ENCODE data around the gene CRELD2.

CRELD2 gene

GRCh38 chr22:49882519-49883293 lies 35.7 kb upstream of the CRELD2 start:
- Histone ChIP-seq H3K9ac (ENCODE audit: low read length) (no peak overlapping the region), H2AFZ (ENCODE audit: low read length) (no peak overlapping the region), H3F3A (ENCODE audit: insufficient read depth, low read length) (no peaks in the 10 kb centered on the region), H3K79me2 (ENCODE audit: insufficient read depth, low read length) (peaks cover 17% of the 10 kb centered on the region), H3K27me3 (ENCODE audit: insufficient read depth, low read length) (no peaks in the 10 kb centered on the region), H3K4me1 (ENCODE audit: insufficient read depth, low read length, severe bottlenecking) (peaks cover 9% of the 10 kb centered on the region), H3K27ac (ENCODE audit: low read depth, low read length, poor library complexity, severe bottlenecking) (no peak overlapping the region), H3K9me3 (ENCODE audit: low read length) (peaks cover 6% of the 10 kb centered on the region; the same call in 1 of the 2 replicates), H3K4me3 (ENCODE audit: low read depth, low read length, poor library complexity, severe bottlenecking) (no peak overlapping the region), H4K20me1 (ENCODE audit: insufficient read depth, low read length) (no peaks in the 10 kb centered on the region), H3K9me2 (ENCODE audit: low read depth, low read length) (no peaks in the 10 kb centered on the region), H3K36me3 (ENCODE audit: insufficient read depth, low read length) (peaks cover 71% of the 10 kb centered on the region), H3K4me2 (ENCODE audit: low read length) (no peak overlapping the region)
- TF ChIP-seq EZH2 (IDR thresholded peaks at IDR 0.05; ENCODE audit: borderline replicate concordance, low read length) (no peak), CTCF (IDR thresholded peaks at IDR 0.05; ENCODE audit: low read length) (no peak)

- Histone ChIP-seq H3K4me3 (ENCODE audit: low read depth, low read length, poor library complexity, severe bottlenecking) (no peak overlapping the region), H3K27ac (ENCODE audit: low read depth, low read length, poor library complexity, severe bottlenecking) (no peak overlapping the region), H3K9ac (ENCODE audit: low read length) (no peak overlapping the region), H3K79me2 (ENCODE audit: insufficient read depth, low read length) (peaks cover 17% of the 10 kb centered on the region), H3K4me2 (ENCODE audit: low read length) (no peak overlapping the region), H3K27me3 (ENCODE audit: insufficient read depth, low read length) (no peaks in the 10 kb centered on the region), H3K36me3 (ENCODE audit: insufficient read depth, low read length) (peaks cover 71% of the 10 kb centered on the region), H3K9me2 (ENCODE audit: low read depth, low read length) (no peaks in the 10 kb centered on the region), H3K9me3 (ENCODE audit: low read length) (peaks cover 5% of the 10 kb centered on the region; the same call in 1 of the 2 replicates), H2AFZ (ENCODE audit: low read length) (no peak overlapping the region), H3F3A (ENCODE audit: insufficient read depth, low read length) (no peaks in the 10 kb centered on the region), H3K4me1 (ENCODE audit: insufficient read depth, low read length, severe bottlenecking) (peaks cover 9% of the 10 kb centered on the region), H4K20me1 (ENCODE audit: insufficient read depth, low read length) (no peaks in the 10 kb centered on the region)
- TF ChIP-seq EZH2 (IDR thresholded peaks at IDR 0.05; ENCODE audit: borderline replicate concordance, low read length) (no peak), CTCF (IDR thresholded peaks at IDR 0.05; ENCODE audit: low read length) (no peak)
Measured at GRCh38 chr22:49883294-49883640, 35.2 kb upstream of the CRELD2 start.

GRCh38 chr22:49884075-49884474 lies 34.4 kb upstream of the CRELD2 start:
- Histone ChIP-seq H3K4me1 (ENCODE audit: insufficient read depth, low read length, severe bottlenecking) (peaks cover 9% of the 10 kb centered on the region), H4K20me1 (ENCODE audit: insufficient read depth, low read length) (no peaks in the 10 kb centered on the region), H3K9ac (ENCODE audit: low read length) (no peak overlapping the region), H3K27ac (ENCODE audit: low read depth, low read length, poor library complexity, severe bottlenecking) (no peak overlapping the region), H3K4me3 (ENCODE audit: low read depth, low read length, poor library complexity, severe bottlenecking) (no peak overlapping the region), H3F3A (ENCODE audit: insufficient read depth, low read length) (no peaks in the 10 kb centered on the region), H3K36me3 (ENCODE audit: insufficient read depth, low read length) (peaks cover 76% of the 10 kb centered on the region), H3K9me3 (ENCODE audit: low read length) (peaks cover 7% of the 10 kb centered on the region; the same call in 1 of the 2 replicates), H3K4me2 (ENCODE audit: low read length) (no peak overlapping the region), H3K9me2 (ENCODE audit: low read depth, low read length) (no peaks in the 10 kb centered on the region), H2AFZ (ENCODE audit: low read length) (no peak overlapping the region), H3K79me2 (ENCODE audit: insufficient read depth, low read length) (peaks cover 17% of the 10 kb centered on the region), H3K27me3 (ENCODE audit: insufficient read depth, low read length) (no peaks in the 10 kb centered on the region)
- TF ChIP-seq EZH2 (IDR thresholded peaks at IDR 0.05; ENCODE audit: borderline replicate concordance, low read length) (no peak), CTCF (IDR thresholded peaks at IDR 0.05; ENCODE audit: low read length) (no peak)

Measured in OCI-LY1 (cell line).